ENCODE results near the gene SSBP2. TPM values are rescaled to one million over a fixed set of nuclear protein-coding genes. Genes with fewer than 3 reads are reported as not detected.

The SSBP2 gene
- total and polyA plus RNA-seq, 2 of the 8 experiments (the other 6 are each of a cell fraction or from before 2014, with no cell fraction given) = 21.5 to 36.2 TPM

- Histone ChIP-seq H2AFZ (ENCODE audit: low read length) (no peak overlapping the region), H3K27ac (ENCODE audit: low read depth, low read length) (no peak overlapping the region), H2BK20ac (ENCODE audit: low read length) (no peak overlapping the region), H4K5ac (ENCODE audit: insufficient read length, low read depth, low read length) (no peak overlapping the region), H4K8ac (ENCODE audit: extremely low read depth, insufficient read depth, low read length) (no peak overlapping the region), H3K4me2 (ENCODE audit: insufficient read depth in 1 of 2, low read depth in 2 of 2, low read length in 2 of 2) (no peak overlapping the region), H3K4me1 (replicated peaks in 1 of 4; ENCODE audit: control insufficient read depth in 3 of 4, insufficient read depth in 4 of 4, low read length in 3 of 4) (no peaks in the 10 kb centered on the region; a peak in 1 of 7 replicates), H3K4ac (replicated peaks; ENCODE audit: insufficient read length, low read depth, low read length) (no peak overlapping the region), H2BK12ac (ENCODE audit: low read depth, low read length) (no peak overlapping the region), H2BK120ac (replicated peaks; ENCODE audit: low read depth, low read length) (no peak overlapping the region), H3K36me3 (ENCODE audit: control insufficient read depth in 2 of 4, insufficient read depth in 4 of 4, low read length in 3 of 4) (no peaks in the 10 kb centered on the region), H3K4me3 (ENCODE audit: extremely low read depth in 1 of 4, insufficient read depth in 2 of 4, low read depth in 3 of 4, low read length in 4 of 4) (no peak overlapping the region), H3K23me2 (ENCODE audit: low read depth, low read length) (no peaks in the 10 kb centered on the region), H4K91ac (replicated peaks; ENCODE audit: insufficient read length, low read length) (no peak overlapping the region), H3K79me1 (ENCODE audit: low read depth, low read length) (no peaks in the 10 kb centered on the region), H3K9ac (replicated peaks in 1 of 4; ENCODE audit: extremely low read depth in 1 of 4, low read depth in 3 of 4, low read length in 3 of 4) (no peak overlapping the region), H3K18ac (ENCODE audit: extremely low read depth, low read length) (no peak overlapping the region), H3K23ac (ENCODE audit: insufficient read length) (no peak overlapping the region), H2BK5ac (ENCODE audit: low read depth, low read length) (no peak overlapping the region), H3K27me3 (replicated peaks in 1 of 4; ENCODE audit: control insufficient read depth in 3 of 4, extremely low read depth in 1 of 4, insufficient read depth in 3 of 4, low read length in 3 of 4) (no peaks in the 10 kb centered on the region), H3K79me2 (ENCODE audit: control insufficient read depth in 1 of 2, insufficient read depth in 2 of 2, low read length in 2 of 2) (no peaks in the 10 kb centered on the region), H2BK15ac (ENCODE audit: low read length) (no peak overlapping the region), H3K9me3 (ENCODE audit: insufficient read depth in 2 of 2, low read depth in 1 of 2, low read length in 1 of 2) (no peaks in the 10 kb centered on the region), H3K56ac (replicated peaks; ENCODE audit: insufficient read length, low read depth, low read length) (no peak overlapping the region), H4K20me1 (replicated peaks in 1 of 2; ENCODE audit: control insufficient read depth in 1 of 2, insufficient read depth in 2 of 2, low read length in 2 of 2) (no peaks in the 10 kb centered on the region), H2AK5ac (ENCODE audit: low read depth, low read length) (no peak overlapping the region), H3K14ac (ENCODE audit: insufficient read length) (no peak overlapping the region)
- CTCF ChIA-PET (ENCODE audit: partially characterized antibody) = interaction anchor here (0.6 to 0.7 kb wide), 2 partner anchors 93 to 128 kb away, joined by 4 read pairs; no protein-coding TSS in a partner anchor
- WGBS, 2 experiments (ENCODE audit: extremely low coverage in 1 of 2, insufficient coverage in 1 of 2, insufficient read length in 1 of 2, insufficient replicate concordance in 2 of 2, low coverage in 1 of 2, low lambda C conversion rate in 2 of 2, missing lambda C conversion rate in 1 of 2) = 81% methylated on average over 2 of the region's 2 CpGs; no CpG with 5 or more reads in 1 of the 2 experiments
- no peak for FAIRE-seq
- POLR2A ChIA-PET (ENCODE audit: partially characterized antibody) = no interaction called here
- DNase-seq (ENCODE audit: low read depth in 1 of 2, low spot score in 2 of 2) = no peak
- TF ChIP-seq BRCA1 (IDR thresholded peaks at IDR 0.05; ENCODE audit: low read depth, low read length) (no peak), POLR2AphosphoS5 (IDR thresholded peaks at IDR 0.05; ENCODE audit: low read depth, low read length) (no peak), CHD1 (IDR thresholded peaks at IDR 0.05; ENCODE audit: low read depth, low read length) (no peak)
Observed at GRCh38 chr5:81519217-81519905, 231.5 kb downstream of the SSBP2 start.
